GM19467 (cell line): ENCODE data around the gene CAMKV.

Source experiments
- ATAC-seq: cut with Tn5 transposase; IDR thresholded peaks from one replicate; pipeline ENCODE4 v1.9.1; 2021; ENCODE audit warnings: mild to moderate bottlenecking, moderate library complexity; ENCODE audit not compliant: unreplicated experiment

The CAMKV gene

DNA sequence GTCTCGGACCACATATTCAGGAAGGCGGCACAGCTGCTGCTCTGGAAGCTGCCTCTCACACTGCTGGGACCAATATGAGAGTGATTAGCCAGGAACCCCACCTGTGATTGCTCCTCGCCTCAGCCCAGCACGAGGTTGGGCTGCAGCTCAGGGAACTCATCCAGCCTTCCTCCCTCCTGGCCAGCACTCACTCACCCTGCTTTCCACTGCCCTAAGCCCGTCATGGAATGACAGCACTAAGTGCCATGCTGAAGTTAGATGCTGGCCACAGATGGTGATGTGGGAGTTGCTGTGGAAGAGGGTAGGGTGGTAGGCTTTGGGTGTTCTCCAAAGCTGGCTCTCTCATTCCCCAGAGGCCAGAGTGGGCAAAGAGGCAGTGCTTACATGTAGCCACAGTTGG lies 26.6 kb upstream of the CAMKV start:
- no peak for ATAC-seq

DNA sequence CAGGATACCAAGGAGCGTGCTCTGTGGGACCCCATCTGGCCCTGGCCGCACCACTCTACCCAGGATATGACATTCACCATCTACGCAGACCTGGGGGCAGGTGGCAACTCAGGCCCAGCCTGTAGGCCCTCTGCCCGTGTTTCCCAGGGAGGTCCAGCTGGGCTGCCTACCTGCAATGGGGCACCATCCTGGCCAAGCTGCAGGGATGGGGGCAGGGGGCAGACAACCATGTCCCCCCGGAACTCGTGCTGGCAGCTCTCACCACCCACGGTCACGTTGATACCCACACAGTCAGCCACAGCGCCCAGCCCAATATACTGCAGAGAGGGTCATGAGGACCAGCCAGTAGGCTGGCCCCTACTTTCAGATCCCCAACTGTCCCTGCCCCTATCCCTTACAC lies 26.1 kb upstream of the CAMKV start:
- no peak for ATAC-seq

DNA sequence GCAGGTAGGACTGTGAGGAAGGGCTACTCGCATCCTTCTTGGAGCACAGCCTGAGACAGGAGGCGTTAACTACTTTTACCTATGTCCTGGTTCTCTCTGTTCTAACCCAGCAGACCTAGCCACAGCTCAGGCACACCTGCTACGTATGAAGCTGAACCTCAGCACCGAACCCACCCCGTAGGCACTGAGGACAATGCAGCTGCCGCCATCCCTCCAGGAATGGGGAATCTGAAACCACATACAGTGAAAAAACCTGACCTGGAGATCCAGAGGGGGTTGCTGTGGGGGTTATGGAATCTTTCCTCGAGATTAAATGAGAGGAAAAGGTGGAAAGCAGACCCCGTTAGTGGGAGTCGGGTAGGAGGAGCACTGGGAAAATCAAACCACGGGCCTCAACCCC lies 19.6 kb upstream of the CAMKV start:
- no peak for ATAC-seq

DNA sequence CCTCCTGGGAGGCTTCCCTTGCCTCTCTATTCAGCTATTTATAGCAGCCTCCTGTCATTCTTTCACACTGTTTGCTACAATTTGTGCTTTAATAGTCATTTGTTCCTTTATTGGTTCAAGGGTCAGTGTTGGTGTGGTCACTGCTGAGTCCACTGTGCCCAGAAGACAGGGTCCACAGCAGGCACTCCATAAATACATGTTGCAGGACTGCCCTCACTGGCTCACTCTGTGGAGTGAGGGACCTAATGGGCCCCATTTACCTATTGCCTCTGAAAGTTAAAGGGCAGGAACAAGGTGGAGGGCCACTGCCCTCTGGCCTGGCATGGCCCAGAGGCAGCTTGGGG lies 17.2 kb upstream of the CAMKV start:
- no peak for ATAC-seq

DNA sequence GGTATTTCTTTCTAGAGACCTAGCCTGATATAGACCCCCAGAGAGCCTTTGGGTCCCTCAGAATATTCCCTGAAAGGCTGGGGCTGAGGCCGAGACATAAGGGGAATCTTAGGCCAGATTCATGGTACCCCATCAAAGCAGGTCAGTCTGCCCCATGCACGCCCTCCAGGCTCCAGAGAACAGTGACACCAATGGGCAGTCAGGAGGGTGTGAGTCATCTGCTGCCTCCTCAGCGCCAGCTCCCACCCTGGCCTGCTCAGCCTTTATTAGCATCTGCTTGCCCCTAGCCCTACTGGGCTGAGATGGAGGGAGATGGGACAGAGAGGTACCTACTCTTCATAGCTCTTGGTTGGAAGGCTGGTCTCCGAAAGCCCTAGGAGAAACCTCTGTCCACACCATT lies 14.3 kb upstream of the CAMKV start:
- no peak for ATAC-seq

DNA sequence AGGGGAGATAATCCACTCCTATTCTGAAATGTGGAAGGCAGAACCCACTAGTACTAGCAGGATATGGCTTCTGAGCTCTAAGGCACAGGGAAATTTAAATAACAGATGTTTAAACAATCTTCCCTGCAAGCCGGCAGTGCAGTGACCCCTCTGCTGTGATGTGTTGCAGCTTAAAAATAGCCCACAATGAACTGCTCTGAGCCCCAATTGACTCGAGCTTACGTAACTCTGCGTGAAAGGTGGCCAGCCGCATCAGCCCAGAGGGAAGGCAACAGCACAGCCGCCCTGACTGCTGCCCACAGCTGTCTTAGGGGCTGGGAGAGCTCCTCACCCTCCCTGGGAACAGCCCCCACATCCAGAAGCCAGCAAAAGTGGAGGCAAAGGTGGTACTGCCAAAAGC lies 12.5 kb upstream of the CAMKV start:
- ATAC-seq: no peak

DNA sequence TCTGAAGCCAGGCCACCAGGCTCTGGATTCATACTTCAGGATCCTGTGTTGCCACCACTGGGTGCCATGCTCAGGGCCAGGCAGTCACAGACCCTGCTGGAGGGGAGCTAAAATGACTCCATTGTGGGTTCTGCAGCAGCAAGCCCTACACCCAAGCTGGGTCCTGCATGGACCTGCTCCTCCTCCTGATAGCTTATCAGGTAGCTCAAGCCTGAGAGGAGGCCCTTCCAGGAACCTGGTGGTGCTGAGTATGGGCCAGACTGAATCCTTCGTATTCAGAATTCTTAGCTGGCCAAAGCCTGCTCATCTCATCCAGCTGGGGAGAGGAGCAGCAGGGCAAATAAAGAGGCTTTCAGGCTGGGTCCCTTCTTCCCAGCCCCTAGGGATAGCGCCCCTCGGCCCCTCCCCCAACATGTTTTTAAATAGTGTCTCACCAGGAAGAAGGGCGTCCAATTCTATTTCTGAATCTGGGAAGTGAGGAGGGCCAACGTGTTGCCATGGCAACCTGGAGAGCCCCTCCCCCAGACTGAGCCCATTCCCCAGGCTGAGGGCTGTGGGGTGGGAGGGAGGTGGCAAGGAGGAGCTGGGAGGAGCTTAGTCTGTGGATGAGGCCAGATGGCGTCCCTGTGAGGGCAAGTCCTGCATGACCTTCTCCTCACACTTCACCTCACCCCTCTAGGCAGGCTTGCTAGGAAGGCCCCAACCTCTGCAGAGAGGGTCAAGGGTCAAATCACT lies 11.0 kb upstream of the CAMKV start:
- ATAC-seq: no peak

DNA sequence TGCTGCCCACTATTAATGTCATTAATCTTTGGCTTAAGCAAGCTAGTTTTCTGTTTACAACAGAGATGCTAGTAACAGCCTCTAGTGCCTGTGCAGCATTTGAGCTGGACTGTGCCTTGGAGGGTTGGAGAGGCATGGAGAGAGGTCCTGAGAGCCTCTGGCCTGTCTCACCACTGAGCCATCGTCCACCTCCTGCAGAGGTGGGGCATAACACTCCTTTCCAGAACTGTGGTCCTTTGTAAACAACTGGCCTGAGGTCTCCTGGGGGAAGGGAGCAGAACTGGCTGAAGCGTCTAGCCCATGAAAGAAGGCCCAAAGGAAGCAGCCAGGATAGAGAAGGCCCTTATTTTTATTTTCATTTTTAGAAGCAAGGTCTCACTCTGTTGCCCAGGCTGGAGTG lies 10.0 kb upstream of the CAMKV start:
- ATAC-seq: no peak

DNA sequence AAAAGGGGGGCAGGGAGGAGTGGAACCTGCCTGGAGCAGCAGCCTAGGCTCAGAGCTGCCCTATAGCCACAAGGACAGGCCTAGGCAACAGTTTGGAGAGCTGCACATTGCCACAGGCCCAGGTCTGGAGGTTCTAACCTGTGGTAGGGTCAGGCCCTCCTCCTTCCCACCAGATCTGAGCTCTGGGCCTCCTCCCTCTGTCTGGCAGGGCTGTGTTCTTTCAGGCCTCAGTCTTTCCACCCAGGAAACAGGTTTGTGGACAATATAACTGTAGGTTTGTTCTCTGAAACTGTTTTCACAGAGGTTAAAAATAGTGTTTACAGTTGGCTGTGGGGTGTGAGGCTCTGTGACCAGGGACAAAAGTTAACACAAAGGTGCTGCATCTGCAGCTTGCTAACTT lies 9.0 kb upstream of the CAMKV start:
- ATAC-seq: no peak

DNA sequence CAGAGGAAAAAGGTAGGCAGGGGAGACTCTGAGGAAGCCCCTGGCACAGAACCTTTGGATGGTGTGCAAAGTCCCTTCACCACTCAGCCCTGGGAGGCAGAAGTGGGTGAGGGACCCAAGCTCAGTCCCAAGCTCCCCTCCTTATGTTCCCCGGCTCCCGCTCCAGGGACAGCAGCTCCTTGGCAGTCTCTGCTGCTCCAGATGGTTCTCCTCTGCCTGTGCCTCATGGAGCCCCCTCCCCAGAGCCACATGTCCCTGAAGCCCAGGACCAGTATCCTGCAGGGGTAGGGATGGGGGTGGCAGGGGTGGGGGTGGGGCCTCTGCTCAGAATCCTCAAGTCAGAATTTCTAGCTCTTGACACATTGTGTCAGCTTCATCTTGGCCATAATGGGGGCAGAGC lies 8.0 kb upstream of the CAMKV start:
- no peak for ATAC-seq

DNA sequence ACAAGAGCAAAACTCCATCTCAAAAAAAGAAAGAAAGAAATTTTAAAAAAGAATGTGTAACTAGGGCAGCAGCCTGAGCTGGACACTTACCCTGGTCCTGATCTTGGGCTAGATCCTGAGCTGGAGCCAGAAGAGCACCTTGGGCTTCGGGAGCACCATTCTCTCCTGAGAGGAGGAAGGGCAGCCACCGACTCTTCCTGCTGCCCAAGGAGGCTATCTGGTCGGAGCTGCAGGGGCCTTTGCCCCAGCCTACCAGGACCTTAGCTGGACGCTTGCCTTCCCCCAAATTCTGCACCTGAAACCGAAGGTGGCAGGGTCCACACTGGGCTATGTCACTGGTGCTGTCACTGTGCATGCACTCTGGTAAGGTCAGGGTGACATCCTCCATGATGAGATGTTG lies 6.9 kb upstream of the CAMKV start:
- no peak for ATAC-seq

DNA sequence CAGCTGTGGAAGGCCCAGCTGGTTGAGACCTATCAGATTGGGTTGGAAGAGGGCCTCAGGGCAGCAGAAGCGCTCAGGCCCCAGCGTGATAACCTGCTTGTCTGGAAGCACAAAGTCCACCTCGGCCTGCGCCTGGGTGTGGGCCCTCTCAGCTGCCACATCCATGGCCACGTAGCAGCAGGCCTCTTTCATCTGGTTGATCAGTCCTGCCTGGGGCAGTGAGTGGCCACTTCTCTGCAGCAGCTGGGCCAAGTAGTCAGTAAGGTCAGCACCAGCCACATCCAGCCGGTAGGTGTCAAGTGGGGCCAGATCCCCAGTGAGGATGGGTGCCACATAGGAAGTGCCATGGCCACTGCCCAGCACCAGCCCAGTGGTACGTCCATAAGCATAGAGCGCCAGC lies 3.9 kb upstream of the CAMKV start:
- ATAC-seq: no peak

DNA sequence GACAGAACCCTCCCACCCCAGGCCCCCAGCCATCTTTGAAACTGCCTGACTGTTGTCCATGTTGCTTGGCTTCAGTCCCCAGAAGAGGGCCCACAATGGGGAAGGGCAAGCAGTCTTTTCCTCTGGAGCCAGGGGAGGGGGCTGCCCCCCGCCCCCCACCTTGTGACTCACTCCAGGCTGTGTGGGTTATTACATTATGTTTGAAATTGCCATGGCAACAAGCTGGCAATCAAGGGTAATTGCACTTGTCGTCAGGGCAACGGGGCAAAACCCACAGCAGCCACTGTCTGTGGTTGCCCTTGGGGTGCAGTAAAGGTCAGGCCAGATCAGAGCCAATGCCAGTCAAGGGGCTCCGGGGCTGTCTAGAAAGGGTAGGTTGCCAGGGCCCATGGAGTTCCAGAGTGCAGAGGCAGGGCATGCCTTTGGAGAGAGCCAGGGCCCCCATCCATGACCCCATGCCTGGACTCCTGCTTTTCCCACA lies 3.1 kb upstream of the CAMKV start:
- no peak for ATAC-seq

DNA sequence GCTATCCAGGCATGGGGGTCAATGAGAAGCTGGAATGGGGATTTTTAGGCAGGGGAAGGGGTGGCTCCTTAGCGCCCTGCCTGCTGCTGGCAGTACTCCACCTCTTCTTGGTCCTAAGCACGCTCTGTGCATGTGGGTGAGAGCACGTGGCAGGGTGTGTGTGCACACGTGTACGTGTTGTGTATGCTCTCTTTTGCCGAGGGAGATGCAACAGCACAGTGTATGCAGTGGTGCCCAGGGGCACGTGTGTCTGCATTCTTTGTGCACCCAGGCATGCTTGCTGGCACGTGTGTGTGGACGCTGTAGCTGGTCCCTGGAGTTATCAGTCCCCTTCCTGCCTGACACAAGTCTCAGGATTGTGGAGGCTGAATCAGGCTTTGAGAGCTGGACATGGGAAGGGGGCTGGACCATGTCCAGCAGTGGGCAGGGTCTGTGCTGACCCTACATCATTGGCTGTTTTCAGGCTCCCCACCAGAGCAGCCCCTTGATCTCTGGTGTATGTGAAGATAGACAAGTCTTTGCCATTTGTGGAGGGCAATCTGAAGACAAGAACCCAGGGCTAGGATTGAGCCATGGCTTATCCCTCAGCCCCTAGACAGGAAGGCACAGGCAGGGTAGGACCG lies 1.9 kb upstream of the CAMKV start:
- no peak for ATAC-seq

DNA sequence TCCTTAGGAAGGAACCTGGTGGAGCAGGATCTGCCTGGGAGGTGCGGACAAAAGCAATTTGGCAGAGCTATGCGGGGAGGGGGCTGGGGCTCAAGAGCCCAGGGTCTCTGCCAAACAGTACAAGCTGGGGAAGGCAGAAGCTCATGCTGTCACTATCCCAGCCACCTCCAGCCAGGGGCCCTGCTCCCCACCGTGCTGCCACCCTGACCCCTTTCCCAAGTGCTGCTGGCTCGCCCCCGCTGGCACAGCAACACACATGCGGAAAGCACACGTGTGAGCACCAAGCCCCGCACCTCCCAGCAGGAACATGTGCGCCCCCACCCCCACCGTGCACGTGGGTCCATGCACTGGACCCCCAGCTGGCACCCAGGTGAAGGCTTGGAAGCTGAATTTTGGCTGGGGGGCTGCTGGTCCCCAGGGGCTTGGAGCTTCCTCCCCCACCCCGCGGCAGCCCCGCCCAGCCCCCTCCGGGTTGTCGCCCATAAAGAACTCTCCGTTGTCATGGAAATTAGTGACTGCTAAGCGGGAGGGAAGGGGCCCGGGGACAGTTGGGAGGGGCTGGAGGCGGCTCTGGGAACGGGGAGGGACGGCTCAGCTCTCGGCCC lies 742 bp downstream of the CAMKV start:
- no peak for ATAC-seq

DNA sequence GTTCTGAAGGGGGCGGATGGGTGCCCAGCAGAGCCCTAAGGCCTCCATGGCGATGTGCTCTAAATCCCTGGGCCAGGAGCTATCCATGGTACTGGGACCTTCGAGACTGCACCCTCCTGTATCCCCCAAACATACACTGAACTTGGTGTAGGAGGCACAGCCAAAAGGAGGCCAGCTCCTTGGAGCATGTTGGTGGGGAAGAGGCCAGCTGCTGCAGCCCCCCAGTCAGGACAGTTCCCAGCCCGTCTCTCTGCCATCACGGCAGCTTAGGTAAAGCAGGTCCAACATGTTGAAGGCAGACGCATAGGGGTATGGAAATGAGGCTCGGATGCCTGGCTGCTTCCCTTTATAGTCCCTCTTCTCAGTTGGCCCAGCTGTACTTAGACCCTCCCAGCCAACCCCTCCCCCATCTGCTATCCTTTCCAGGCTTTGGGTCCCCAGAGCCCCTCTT lies 1.8 kb downstream of the CAMKV start:
- ATAC-seq: no peak

DNA sequence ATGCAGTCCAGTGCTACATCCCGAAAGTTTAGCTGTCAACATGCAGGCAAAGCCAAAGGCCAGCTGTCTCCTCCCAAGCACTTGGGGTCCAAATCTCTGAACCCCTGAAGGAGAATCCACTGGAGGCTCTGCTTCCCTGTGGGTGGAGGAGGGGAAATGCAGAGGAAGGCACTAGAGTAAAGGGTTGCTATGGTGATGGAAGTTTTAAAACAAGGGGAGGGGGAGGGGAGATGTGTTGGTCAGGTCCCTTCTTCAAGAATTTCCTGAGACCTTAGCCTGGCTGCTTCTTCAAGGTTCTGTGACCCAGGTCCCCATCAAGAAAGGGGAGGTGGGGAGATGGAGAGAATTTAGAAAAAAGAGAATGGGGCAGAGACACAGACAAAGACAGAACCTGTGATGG lies 2.3 kb downstream of the CAMKV start:
- no peak for ATAC-seq

DNA sequence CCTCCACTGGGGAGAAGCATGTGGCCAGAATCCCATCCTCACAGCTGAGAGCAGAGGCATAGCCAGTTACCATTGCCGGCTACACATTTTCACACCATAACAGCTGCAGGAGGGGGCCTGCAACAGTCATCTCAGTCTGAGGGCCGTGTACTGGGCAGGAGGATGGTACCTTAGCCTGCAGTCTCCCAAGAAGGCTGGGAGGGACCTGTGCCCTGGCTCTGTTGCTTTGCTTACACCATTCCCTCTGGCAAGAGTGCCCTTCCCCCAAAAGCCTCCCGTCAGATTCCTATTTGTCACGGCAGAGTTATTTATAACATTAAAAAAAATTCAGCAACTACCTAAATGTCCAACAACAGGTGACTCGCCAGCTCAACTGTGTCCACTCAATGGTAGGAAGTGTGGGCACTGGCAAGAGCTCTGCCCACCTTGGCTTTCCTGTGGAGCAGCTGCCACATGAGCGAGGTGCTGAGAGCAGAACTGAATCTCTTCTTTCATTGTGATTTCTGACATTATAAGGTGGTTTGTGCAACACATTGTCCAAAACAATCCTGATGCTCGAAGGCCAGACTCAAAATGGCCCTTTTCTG lies 4.4 kb downstream of the CAMKV start:
- no peak for ATAC-seq

DNA sequence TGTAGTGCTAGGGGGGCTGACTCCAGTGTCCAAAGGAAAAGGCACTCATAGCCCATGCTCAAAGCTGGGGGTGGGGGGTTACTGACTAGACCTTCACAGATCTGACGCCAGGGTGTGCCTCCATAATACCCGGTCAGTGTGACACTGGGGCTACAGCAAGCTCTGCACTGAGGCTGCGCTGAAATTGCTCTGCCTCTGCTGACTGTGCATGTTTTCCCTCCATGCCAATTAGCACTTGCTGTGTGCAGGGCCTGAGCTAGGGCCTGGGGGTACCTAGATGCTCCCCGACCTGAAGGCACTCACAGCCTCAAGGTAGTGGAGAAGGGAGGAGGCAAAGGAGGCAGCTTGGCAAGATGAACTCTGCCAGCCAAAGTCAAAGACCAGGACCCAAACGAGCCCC lies 5.2 kb downstream of the CAMKV start:
- no peak for ATAC-seq

DNA sequence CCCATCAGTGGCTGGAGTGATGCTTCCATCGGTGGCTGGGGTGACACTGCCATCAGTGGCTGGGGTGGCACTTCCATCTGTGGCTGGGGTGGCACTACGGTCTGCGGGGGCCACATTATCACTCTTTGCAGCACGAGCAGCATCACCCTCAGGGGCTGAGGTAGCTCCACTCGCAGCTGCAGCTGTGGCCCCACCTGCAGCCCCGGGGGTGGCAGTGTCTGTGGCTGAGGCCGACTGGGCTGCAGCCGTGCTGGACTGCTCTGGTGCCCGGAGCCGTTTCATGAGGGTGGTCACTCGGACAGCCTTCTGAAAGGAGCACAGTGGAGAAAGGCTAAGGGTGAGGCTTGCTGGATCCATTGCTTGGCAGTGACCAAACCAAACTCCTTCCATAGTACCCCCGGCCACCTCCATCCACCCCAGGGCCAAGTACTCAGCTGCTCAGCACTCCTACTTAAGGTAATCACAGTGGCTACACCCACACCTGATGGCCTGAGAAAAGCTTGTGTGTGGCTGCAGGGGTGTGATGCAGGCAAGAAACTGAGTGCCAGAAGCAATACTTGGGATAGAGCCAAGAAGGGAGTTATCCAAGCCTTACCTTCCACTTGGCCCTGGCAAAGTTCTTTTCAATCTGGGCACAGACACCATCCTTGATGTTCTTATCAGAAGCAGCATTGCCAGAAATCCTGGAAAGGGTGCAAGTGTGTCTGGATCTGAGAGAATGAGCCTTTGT lies 10.0 kb downstream of the CAMKV start:
- ATAC-seq: no peak
